HepG2 (cell line): ENCODE data around the gene ECSCR. TPM values are rescaled to one million over a fixed set of nuclear protein-coding genes. Genes with fewer than 3 reads are reported as not detected.

ENCODE experiments used
- ATF7-NPFF ChIP-seq: sonication (generic); formaldehyde crosslinking; IDR thresholded peaks from 2 replicates; pipeline ENCODE4 v1.8.1; 2023; ENCODE audit warnings: mild to moderate bottlenecking, low read depth, missing genetic modification reagents, moderate library complexity
- CENPT ChIP-seq: sonication (generic); formaldehyde crosslinking; IDR thresholded peaks from 2 replicates; pipeline ENCODE4 v1.8.0; 2022; ENCODE audit warnings: low read depth, mild to moderate bottlenecking, moderate library complexity, missing genetic modification reagents
- FOXP4 ChIP-seq: sonication (generic); formaldehyde crosslinking; IDR thresholded peaks from 2 replicates; pipeline ENCODE4 v1.4.0; 2020; ENCODE audit warnings: missing genetic modification reagents
- GMEB1 ChIP-seq: sonication (generic); formaldehyde crosslinking; IDR thresholded peaks from 2 replicates; pipeline ENCODE4 v1.5.1; 2020; ENCODE audit warnings: missing genetic modification reagents, mild to moderate bottlenecking, borderline replicate concordance
- HINFP ChIP-seq: sonication (generic); formaldehyde crosslinking; IDR thresholded peaks from 2 replicates; pipeline ENCODE4 v1.4.0; 2020; ENCODE audit warnings: low read depth, mild to moderate bottlenecking, missing genetic modification reagents
- HNF1B ChIP-seq: sonication (generic); formaldehyde crosslinking; IDR thresholded peaks from 2 replicates; pipeline ENCODE4 v1.5.1; 2020; ENCODE audit warnings: mild to moderate bottlenecking, moderate library complexity, missing genetic modification reagents
- HNF4A ChIP-seq: sonication (generic); formaldehyde crosslinking; IDR thresholded peaks from 2 replicates; pipeline ENCODE4 v1.4.0; 2020; ENCODE audit warnings: missing genetic modification reagents
- IRF2 ChIP-seq: IDR thresholded peaks from 2 replicates; pipeline ENCODE4 v1.6.1; 2018; ENCODE audit warnings: missing genetic modification reagents, missing compliant biosample characterization
- KMT2A ChIP-seq: sonication (generic); formaldehyde crosslinking; IDR thresholded peaks from 2 replicates; pipeline ENCODE4 v1.4.0; 2020; ENCODE audit warnings: missing genetic modification reagents
- NCOA1 ChIP-seq: sonication (generic); formaldehyde crosslinking; IDR thresholded peaks from 2 replicates; pipeline ENCODE4 v1.9.0; 2021; ENCODE audit warnings: missing genetic modification reagents
- NFE2 ChIP-seq: sonication (generic); formaldehyde crosslinking; IDR thresholded peaks from 2 replicates; pipeline ENCODE4 v1.4.0; 2020; ENCODE audit warnings: missing genetic modification reagents
- NFKB2 ChIP-seq: sonication (generic); formaldehyde crosslinking; IDR thresholded peaks from 2 replicates; pipeline ENCODE4 v1.4.0; 2020; ENCODE audit warnings: missing genetic modification reagents, borderline replicate concordance
- NONO ChIP-seq, 2 experiments: fragments of 450-650 bp in 1 of 2; sonication (generic) in 1 of 2; formaldehyde crosslinking in 1 of 2; IDR thresholded peaks in 1 of 2; conservative IDR thresholded peaks in 1 of 2; 2 replicates each; pipeline versions ENCODE4 v1.6.1 to v1.8.0; 2017 to 2022; ENCODE audit warnings: mild to moderate bottlenecking in 1 of 2, missing genetic modification reagents in 1 of 2, moderate library complexity in 1 of 2
- RFXANK ChIP-seq: IDR thresholded peaks from 2 replicates; pipeline ENCODE4 v1.6.1; 2016
- ZBTB14 ChIP-seq: sonication (generic); formaldehyde crosslinking; IDR thresholded peaks from 2 replicates; pipeline ENCODE4 v1.4.0; 2020; ENCODE audit warnings: missing genetic modification reagents
- ZFX ChIP-seq: sonication (generic); formaldehyde crosslinking; IDR thresholded peaks from 2 replicates; pipeline ENCODE4 v1.4.0; 2020; ENCODE audit warnings: mild to moderate bottlenecking, low read depth, missing genetic modification reagents, moderate library complexity
- ZNF224 ChIP-seq: sonication (generic); formaldehyde crosslinking; IDR thresholded peaks from 2 replicates; pipeline ENCODE4 v1.5.0; 2020; ENCODE audit warnings: mild to moderate bottlenecking, missing genetic modification reagents
- ZNF232 ChIP-seq: sonication (generic); formaldehyde crosslinking; IDR thresholded peaks from 2 replicates; pipeline ENCODE4 v1.4.0; 2020; ENCODE audit warnings: missing genetic modification reagents, borderline replicate concordance
- ZNF501 ChIP-seq: sonication (generic); formaldehyde crosslinking; IDR thresholded peaks from 2 replicates; pipeline ENCODE4 v1.5.1; 2020; ENCODE audit warnings: mild to moderate bottlenecking, moderate library complexity, missing genetic modification reagents
- ZNF598 ChIP-seq: sonication (generic); formaldehyde crosslinking; IDR thresholded peaks from 2 replicates; pipeline ENCODE4 v1.5.1; 2020; ENCODE audit warnings: mild to moderate bottlenecking, missing genetic modification reagents, borderline replicate concordance
- ZNF616 ChIP-seq: sonication (generic); formaldehyde crosslinking; IDR thresholded peaks from 2 replicates; pipeline ENCODE4 v1.5.0; 2020; ENCODE audit warnings: low read depth, mild to moderate bottlenecking, missing genetic modification reagents
- polyA plus RNA-seq, 8 experiments: library from polyadenylated mRNA; depleted of rRNA in 3 of 8; stranded (reverse) in 7 of 8; unstranded in 1 of 8; fragments of >200 nt; fragmentation: Illumina TruSeq in 4 of 8; extraction: Trizol in 4 of 8; gene quantifications; 2 replicates each; pipeline versions ENCODE4 v1.2.1 to v1.2.3, GENCODE V29; 2011 to 2016; ENCODE audit warnings: low read depth in 4 of 8, missing spikeins in 1 of 8, mixed read lengths in 1 of 8; ENCODE audit not compliant: insufficient read depth in 1 of 8
- total RNA-seq, 5 experiments: library from RNA; depleted of rRNA; stranded (reverse); fragments of >200 nt; fragmentation: Illumina TruSeq; extraction: Trizol; gene quantifications; 2 replicates each; pipeline ENCODE4 v1.2.3, GENCODE V29; 2016; ENCODE audit warnings: low read depth in 1 of 5

The ECSCR gene
- total and polyA plus RNA-seq, 2 of the 13 experiments (the other 11 are each of a cell fraction or from before 2014, with no cell fraction given), result 0.18 TPM; not detected in 1

GRCh38 chr5:139403787-139404483 lies 58.6 kb downstream of the ECSCR start, which contains the start of gene SPATA24 (continued):
- TF ChIP-seq HINFP (CRISPR knock-in tag) (no peak), ZNF598 (CRISPR knock-in tag) (0 out of 2 replicates have a peak, but pooled peaks have one; percentile 30), CENPT (CRISPR knock-in tag) (no peak), ZFX (peak; percentile 74), ZBTB14 (CRISPR knock-in tag) (no peak), ZNF232 (0 out of 2 replicates have a peak, but pooled peaks have one; percentile 23), NFKB2 (no peak; the same call in 1 of the 2 replicates), ZNF501 (peak; percentile 73), ZNF616 (CRISPR knock-in tag) (no peak), NONO (IDR thresholded peaks at IDR 0.05) (no peak), NONO (CRISPR knock-in tag; conservative IDR thresholded peaks at IDR 0.05) (0 out of 2 replicates have a peak, but pooled peaks have one; percentile 9), FOXP4 (CRISPR knock-in tag) (no peak; the same call in 1 of the 2 replicates), ZNF224 (CRISPR knock-in tag) (no peak), HNF1B (CRISPR knock-in tag) (peak; percentile 77), RFXANK (CRISPR knock-in tag) (peak; percentile 46; the same call in 1 of the 2 replicates), IRF2 (no peak), HNF4A (no peak), GMEB1 (CRISPR knock-in tag) (peak; percentile 57; the same call in 1 of the 2 replicates), NFE2 (no peak), ATF7-NPFF (CRISPR knock-in tag) (no peak), NCOA1 (CRISPR knock-in tag) (no peak), KMT2A (CRISPR knock-in tag) (0 out of 2 replicates have a peak, but pooled peaks have one; percentile 16)
